Measurements from ENCODE around the gene TMEM187.

- TF ChIP-seq CTCF (IDR thresholded peaks at IDR 0.05): peak; percentile 77 to 99 (median 87)
- TF ChIP-seq POLR2A (IDR thresholded peaks at IDR 0.05): no peak
These were observed 19.2 kb upstream of the TMEM187 start for GRCh38 chrX:153953342-153953830.

Measured in thyroid gland (tissue), 4 donors.